GM18499 (cell line): Measurements from ENCODE around the gene MYO7A.

Source experiments
- ATAC-seq: cut with Tn5 transposase; IDR thresholded peaks from one replicate; pipeline ENCODE4 v1.9.1; 2021; ENCODE audit warnings: moderate number of reproducible peaks; ENCODE audit not compliant: insufficient read depth, unreplicated experiment

Gene MYO7A

DNA sequence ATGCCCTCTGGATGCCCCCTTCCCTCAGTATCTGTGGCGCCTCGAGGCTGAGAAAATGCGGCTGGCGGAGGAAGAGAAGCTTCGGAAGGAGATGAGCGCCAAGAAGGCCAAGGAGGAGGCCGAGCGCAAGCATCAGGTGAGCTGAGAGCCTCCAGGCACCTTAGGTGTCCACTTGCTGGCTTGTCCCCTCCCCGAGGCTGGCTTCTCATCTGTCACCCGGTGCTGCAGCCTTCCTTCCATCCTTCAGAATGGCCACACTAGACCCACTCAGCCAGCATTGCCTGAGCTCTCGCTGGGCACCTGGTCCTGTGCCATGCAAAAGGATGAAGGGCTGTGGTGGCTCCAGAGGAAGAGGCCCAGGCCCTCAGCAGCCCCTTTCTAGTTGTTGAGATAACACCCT is 52.3 kb downstream of the MYO7A start:
- ATAC-seq: no peak

DNA sequence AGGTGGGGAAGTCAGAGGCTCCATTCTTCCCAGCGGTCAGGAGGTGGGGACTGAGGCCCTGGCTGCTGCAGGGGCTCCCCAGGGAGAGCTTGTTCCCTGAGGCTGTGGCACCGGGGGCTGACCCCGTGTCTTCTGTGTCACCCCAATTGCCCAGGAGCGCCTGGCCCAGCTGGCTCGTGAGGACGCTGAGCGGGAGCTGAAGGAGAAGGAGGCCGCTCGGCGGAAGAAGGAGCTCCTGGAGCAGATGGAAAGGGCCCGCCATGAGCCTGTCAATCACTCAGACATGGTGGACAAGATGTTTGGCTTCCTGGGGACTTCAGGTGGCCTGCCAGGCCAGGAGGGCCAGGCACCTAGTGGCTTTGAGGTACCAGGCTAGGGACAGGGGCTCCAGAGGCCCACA is 53.2 kb downstream of the MYO7A start:
- ATAC-seq: no peak

DNA sequence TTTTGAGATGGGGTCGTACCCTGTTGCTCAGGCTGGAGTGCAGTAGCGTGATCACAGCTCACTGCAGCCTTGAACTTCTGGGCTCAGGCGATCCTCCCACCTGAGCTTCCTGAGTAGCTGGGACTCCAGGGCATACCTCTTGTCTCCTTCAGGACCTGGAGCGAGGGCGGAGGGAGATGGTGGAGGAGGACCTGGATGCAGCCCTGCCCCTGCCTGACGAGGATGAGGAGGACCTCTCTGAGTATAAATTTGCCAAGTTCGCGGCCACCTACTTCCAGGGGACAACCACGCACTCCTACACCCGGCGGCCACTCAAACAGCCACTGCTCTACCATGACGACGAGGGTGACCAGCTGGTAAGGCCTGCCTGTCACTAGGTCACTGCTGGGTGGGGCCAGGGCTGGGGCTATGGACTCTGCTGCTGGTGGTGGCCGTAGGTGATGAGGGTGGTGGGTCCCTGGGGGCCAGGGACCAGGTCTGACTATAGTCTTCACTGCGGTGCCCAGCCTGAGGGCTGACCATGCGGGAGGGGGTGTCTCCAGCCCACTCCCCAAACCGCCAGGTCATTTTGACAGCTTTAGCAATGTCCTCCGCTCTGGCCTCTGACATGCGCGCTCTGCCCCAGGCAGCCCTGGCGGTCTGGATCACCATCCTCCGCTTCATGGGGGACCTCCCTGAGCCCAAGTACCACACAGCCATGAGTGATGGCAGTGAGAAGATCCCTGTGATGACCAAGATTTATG is 53.9 kb downstream of the MYO7A start:
- no peak for ATAC-seq

DNA sequence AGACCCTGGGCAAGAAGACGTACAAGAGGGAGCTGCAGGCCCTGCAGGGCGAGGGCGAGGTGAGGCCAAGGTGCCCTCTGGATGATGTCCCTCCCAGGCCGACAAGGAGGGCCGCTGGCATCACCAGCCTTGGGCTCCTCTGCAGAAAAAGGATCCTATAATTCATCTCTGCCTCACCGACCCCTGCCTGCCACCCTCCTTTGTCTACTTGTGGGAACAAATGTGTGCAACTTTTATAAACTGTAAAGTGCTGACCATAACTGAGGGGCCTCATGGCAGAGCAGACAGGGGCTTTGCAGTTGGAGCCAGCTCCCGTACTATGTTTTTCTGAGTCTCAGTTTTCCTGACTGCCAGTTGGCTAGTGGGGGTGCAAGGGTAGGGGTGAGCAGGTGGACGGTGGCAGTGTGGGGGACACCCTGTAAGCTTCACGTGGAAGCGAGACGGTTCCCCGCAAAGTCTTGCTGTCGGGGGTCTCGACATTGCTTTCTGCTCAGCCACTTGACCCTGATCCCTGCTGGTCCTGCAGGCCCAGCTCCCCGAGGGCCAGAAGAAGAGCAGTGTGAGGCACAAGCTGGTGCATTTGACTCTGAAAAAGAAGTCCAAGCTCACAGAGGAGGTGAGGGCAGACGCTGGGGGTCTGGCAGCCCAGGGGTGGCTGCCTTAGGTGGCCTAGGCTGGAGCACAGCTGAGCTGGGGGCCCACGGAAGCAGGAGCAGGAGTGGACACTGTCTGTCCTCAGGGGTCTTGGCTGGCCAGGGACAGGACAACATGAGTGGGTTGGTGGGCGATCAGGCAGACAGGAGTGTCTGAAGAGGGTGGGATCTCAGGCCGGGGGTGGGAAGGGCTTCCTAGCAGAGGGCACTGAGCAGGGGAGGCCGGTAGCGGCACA is 54.7 kb downstream of the MYO7A start:
- ATAC-seq: no peak

DNA sequence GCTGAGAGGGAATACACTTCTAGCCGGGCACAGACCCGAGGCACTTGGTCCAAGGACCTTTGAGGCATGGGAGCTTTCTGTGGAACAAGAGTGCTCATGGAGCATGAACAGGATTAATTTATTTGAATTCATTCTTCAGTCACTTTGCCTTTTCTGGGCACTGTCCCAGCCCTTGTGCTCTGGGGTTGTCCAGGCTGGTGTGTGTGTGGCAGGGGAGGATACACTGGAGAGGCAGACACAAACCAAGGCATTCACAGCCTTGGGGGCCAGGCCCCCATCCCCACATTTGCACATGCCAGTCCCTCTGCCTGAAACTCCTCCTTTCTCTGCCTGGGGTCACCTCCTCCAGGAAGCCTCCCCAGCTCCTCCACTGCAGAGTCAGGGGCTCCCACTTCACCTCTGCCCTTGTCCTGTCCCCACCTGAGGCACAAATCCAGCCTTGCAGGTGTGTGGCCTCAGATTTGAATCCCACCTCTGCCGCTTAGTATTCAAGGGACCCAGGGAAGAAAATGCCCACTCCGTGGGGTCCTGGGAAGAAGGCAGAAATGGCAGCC is 55.5 kb downstream of the MYO7A start:
- no peak for ATAC-seq

DNA sequence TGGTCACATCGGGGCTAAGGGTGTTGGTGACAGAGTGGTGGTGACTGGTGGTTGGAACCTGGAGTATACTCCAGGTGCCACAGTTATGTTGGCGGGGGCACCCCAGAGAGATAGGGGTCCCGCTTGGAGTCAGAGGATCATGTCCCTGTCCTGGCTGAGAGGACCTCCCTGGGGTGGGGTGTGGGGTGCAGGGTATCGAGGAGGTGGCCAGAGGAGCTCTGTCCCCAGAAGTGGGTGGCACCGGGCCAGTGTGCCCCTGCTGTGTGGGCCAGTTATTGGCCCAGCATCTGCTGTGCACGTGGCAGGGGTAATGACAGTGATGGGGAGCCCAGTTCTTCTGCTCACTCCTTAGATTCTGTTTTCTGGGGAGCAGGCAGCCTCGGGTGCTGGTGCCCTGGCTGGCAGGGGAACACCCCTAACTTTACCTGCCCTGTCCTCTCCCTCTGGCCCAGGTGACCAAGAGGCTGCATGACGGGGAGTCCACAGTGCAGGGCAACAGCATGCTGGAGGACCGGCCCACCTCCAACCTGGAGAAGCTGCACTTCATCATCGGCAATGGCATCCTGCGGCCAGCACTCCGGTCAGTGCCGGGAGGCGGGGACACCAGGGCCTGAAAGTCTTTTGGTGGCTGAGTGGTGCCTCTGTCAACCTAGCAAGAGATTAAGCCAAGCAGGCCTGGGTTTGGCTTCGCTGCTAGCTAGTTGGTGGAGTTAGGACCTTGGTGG is 56.3 kb downstream of the MYO7A start:
- no peak for ATAC-seq

DNA sequence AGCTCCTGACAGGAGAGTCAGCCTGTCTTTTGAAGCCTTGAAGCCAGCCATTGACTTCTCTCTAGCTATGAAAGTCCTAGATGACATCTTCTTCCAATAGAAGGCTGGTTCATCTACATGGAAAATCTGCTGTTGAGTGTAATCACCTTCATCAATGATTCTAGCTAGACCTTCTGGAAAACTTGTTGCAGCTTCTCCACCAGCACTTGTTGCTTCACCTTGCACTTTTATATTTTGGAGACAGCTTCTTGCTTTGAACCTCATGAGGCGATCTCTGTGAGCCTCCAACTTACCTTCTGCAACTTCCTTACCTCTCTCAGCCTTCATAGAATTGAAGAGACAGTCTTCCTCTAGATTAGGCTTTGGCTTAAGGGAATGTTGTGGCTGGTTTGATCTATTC is 58.3 kb downstream of the MYO7A start:
- no peak for ATAC-seq

DNA sequence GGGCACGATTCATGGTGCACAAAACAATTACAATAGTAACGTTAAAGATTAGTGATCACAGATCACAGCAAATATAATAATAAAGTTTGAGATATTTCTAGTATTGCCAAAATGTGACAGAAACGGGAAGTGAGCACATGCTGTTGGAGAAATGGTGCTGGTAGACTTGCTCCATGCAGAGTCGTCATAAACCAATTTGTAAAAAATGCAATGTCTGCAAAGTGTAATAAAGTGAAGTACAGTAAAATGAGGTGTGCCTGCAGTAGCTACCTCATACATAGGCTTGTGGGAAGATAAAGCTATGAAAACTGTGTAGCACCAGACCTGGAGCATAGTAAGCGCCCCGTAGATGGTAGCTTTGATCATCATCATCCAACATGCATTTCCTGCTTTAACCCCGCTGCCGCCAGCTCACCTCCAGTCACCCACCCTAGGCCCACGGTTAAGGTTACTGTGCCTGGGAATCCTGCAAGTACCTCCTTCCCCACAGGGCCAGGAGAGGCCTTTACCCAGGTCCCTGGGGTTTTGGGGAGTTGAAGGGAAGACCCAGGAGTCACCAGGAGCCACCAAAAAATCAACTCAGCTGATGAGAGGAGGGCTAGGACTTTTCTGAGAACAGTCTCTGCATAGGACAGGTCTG is 59.2 kb downstream of the MYO7A start:
- no peak for ATAC-seq

DNA sequence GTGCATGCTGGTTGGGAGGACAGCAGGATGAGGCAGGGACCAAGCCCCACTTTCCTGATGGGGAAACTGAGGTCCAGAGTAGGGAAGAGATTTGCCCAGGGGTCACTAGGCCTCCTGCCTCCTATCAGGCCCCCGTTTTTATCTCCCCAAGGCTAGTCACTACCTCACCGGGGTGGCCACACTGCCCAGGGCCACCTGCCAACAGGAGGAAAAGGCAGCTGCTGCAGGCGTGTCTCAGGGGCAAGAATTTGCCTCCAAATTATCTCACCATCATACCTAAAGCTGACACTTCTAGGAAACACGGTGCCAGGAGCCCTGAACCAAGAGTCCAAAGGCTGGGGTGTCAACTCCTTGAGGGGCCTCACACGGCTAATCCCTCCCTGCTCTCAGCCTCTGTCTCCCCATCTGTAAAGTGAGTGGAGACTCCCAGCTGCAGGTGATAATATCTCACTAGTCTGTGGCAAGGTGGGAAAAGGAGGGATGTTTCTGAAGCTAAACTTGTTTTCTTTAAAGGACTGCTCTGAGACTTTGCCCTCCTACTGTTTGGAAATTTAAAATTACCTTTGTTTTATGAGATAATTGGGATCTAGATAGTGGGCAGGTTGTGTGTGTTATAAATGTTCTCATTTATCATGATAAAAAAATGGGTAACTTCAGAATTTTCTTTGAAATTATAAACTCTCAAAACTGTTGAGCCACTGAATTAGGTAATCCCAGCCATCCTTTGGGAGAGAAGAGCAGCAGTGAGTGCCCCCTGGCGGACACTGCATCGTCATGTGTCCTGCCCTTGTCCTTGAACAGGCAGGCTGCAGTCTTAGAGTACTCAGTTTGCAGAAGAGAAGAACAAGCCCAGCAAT is 60.0 kb downstream of the MYO7A start:
- no peak for ATAC-seq

DNA sequence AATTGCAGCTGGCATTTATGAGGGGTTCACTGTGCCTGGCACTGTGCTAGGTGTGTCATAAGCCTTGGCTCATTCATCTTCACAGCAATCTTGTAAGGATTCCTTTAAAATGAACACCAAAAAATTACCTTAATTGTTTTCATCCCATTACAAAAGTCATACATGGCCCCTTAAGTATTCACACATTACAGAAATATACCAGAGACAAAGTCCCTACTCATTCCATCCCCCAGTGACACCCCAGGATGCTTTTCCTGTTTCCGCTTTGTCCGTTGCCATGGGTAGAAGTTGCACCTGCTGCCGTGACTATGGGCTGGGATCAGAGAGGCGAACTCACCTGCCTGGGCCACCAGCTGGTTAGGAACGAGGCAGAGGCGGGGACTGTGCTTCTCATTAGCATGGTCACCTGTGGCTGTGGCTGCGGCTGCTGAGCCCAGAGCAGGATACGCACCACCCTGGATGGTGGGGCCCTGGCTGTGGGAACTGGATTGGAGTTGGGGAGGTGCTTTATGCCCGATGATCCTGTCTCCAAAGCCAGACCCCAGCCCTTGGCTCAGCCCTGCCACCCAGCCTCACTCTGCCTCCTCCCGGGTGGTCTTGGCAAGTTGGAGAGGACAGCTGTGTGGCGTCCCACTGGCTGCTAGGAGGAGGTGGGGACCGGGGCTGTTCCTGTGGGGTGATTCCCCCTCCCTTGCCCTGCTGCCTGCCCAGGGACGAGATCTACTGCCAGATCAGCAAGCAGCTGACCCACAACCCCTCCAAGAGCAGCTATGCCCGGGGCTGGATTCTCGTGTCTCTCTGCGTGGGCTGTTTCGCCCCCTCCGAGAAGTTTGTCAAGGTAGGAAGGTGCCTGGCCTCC is 60.8 kb downstream of the MYO7A start:
- no peak for ATAC-seq

DNA sequence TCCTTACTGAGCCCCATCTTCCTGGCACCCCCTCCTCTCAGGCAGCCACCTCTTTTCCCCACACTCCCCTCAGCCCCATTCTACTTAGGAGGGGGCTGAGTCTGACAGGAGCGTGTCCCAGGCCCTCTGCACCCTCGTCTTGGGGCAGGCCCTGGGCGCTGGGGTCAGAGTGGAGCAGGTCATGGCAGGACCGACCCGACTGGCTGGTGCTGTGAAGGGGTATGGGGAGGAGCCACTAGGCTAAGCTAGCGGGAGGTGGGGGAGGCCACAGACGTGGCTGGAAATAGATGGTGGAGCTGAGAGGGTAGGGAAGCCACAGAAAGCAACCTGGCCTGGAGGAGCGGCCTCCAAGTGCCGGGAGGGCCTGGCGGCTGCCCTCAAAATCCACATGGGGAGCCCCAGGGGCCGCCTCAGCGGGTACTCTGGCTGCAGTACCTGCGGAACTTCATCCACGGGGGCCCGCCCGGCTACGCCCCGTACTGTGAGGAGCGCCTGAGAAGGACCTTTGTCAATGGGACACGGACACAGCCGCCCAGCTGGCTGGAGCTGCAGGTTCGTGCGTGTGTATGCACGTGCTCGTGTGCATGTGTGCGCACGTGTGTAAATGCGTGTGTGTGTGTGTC is 61.7 kb downstream of the MYO7A start:
- ATAC-seq: no peak

DNA sequence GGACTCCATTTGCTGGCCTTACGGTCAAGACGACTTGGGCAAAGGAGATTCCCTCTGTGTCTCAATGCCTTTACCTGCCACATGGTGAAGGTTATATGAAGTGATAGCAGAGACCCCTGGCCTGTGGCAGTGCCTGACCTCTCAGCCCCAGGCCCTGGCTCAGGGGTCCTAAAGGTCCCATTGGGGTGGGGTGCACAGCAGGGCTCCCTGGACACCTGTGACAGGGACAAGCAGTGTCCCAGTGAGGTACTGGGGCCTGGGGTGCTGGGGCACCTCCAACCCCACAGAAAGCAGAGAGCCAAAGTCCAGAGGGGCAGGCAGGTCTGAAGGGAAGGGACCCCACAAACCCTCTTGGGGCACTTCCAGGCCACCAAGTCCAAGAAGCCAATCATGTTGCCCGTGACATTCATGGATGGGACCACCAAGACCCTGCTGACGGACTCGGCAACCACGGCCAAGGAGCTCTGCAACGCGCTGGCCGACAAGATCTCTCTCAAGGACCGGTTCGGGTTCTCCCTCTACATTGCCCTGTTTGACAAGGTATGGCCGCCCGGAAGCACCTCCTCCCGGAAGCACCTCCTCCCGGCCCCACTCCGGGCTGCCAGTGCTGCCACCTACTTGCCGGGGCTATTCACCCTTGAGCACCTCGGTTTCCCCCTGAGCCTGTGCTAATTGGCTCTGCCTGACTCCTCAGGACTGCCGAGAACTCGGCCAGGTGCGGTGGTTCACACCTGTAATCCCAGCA is 62.5 kb downstream of the MYO7A start:
- ATAC-seq: no peak

DNA sequence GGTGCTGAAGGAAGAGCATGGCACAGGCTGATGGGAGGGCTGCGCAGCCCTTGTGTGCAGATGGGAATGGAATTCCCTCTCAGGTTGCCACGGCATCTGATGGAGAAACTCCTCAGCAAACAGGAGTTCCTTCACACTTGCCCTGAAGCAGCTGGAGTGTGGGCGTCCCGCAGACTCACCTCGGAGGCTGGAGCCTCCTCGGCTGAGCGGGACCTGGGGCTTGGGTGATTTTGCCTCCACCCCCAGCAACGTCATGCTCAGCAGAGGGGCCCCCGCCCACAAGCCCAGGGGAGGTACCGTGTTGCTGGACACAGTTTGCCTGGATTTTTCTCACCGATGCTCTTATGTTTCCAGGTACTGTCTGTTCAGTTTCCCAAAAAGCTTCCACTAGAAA is 63.4 kb downstream of the MYO7A start:
- no peak for ATAC-seq

DNA sequence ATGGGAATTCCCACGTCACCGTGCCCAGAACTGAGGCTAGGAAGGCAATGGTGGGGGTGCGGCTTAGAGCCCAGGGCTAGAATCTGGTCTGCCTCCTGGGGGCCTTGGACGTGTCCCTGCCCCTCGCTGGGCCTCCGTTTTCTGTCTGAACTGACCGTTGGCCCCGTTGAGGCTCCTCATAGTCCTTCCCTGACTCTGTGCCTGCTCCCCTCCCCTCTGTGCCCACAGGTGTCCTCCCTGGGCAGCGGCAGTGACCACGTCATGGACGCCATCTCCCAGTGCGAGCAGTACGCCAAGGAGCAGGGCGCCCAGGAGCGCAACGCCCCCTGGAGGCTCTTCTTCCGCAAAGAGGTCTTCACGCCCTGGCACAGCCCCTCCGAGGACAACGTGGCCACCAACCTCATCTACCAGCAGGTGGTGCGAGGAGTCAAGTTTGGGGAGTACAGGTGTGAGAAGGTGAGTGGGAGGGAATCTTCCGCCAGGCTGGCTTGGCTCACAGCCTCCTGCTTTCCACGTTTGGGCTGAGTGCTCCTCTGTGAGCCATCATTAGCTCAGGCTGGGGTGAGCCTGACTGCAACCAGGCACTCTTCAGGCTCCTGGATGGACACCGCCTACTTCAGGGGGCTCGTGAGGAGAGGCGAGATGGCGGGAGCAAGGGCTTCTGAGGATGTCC is 63.9 kb downstream of the MYO7A start:
- no peak for ATAC-seq

DNA sequence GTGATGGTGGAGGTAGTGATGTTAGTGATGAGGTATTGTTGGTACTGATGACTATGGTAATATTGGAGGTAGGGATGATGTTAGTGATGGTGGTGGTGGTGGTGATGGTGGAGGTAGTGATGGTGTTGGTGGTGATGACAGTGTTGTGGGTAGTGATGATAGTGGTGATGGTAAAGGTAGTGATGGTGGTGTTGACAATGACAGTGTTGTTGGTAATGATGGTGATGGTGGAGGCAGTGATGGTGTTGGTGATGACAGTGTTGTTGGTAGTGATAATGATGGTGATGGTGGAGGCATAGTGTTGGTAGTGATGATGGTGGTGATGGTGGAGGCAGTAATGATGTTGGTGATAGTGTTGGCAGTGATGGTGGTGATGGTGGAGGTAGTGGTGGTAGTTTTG is 65.1 kb downstream of the MYO7A start:
- ATAC-seq: no peak

DNA sequence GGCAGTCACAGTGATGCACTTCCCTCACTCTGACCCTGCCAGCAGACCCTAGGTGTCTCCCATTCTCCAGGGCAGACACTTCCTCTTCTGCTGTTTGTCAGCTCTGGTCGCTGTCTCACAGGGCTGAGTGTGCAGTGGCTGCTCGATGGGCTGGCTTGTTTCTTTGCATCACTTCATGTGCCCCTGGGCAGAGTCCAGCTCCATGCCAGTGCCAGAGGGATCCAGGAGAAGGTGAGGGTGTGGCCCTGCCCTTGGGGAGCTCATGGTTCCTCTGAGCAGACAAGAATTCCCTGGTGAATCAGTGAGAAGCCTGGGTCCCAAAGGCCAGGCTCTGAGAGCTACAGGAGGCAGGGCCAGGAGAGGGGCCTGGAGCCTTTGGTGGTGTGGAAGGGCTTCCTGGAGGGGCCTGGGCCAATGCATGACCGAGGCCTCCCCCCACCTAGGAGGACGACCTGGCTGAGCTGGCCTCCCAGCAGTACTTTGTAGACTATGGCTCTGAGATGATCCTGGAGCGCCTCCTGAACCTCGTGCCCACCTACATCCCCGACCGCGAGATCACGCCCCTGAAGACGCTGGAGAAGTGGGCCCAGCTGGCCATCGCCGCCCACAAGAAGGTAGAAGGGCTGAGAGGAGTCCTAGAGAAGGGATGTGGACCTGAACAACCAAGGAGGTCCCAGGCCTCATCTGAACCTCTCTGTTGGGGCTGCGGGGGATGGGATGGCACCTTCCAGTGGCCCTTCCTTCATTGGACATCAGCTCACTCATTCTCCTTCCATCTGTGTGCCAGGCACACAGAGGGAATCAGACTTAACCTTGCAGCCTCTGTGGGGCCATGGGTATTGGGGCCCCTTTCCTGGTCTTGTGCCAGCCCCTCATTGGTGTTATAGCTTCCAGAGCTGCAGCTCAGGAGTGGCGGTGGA is 66.1 kb downstream of the MYO7A start:
- no peak for ATAC-seq
